MM.1S (cell line): ENCODE data around the gene KCNK4.

Experiments
- DNase-seq: peaks from one replicate; pipeline ENCODE4 v3.0.0-alpha.2; 2015
- H2AFZ ChIP-seq: fragments of 300-600 bp; sonication (generic); 2 replicates; pipeline ENCODE4 v1.6.0; 2016; ENCODE audit warnings: antibody characterized with exemption, low read length
- H3F3A ChIP-seq: fragments of 300-600 bp; sonication (generic); 2 replicates; pipeline ENCODE4 v1.6.1; 2016; ENCODE audit warnings: mild to moderate bottlenecking, antibody characterized with exemption, low read length, moderate library complexity, mixed read lengths; ENCODE audit not compliant: insufficient read depth
- H3K27ac ChIP-seq: fragments of 300-600 bp; sonication (generic); 2 replicates; pipeline ENCODE4 v1.5.1; 2016; ENCODE audit warnings: mild to moderate bottlenecking, low read length
- H3K27me3 ChIP-seq: fragments of 300-600 bp; sonication (generic); replicated peaks from 2 replicates; pipeline ENCODE4 v1.6.0; 2016; ENCODE audit warnings: low read length; ENCODE audit not compliant: insufficient read depth
- H3K36me3 ChIP-seq: fragments of 300-600 bp; sonication (generic); replicated peaks from 2 replicates; pipeline ENCODE4 v1.6.1; 2016; ENCODE audit warnings: mild to moderate bottlenecking, low read length, mixed read lengths; ENCODE audit not compliant: insufficient read depth
- H3K4me1 ChIP-seq: fragments of 300-600 bp; sonication (generic); 2 replicates; pipeline ENCODE4 v1.6.1; 2016; ENCODE audit warnings: low read length, mixed read lengths
- H3K4me2 ChIP-seq: fragments of 300-600 bp; sonication (generic); 2 replicates; pipeline ENCODE4 v1.6.0; 2016; ENCODE audit warnings: low read depth, low read length
- H3K4me3 ChIP-seq: fragments of 300-600 bp; sonication (generic); 2 replicates; pipeline ENCODE4 v1.5.1; 2016; ENCODE audit warnings: low read length, mixed read lengths
- H3K79me2 ChIP-seq: fragments of 300-600 bp; sonication (generic); 2 replicates; pipeline ENCODE4 v1.6.1; 2016; ENCODE audit warnings: mixed run types, low read length, mixed read lengths
- H3K9ac ChIP-seq: fragments of 300-600 bp; sonication (generic); 2 replicates; pipeline ENCODE4 v1.6.1; 2016; ENCODE audit warnings: low read length, mixed read lengths
- H3K9me2 ChIP-seq: fragments of 300-600 bp; sonication (generic); replicated peaks from 2 replicates; pipeline ENCODE4 v1.6.1; 2016; ENCODE audit warnings: mild to moderate bottlenecking, low read length, mixed read lengths; ENCODE audit not compliant: insufficient read depth
- H3K9me3 ChIP-seq: fragments of 300-600 bp; sonication (generic); replicated peaks from 2 replicates; pipeline ENCODE4 v1.6.1; 2016; ENCODE audit warnings: mild to moderate bottlenecking, low read length, mixed read lengths; ENCODE audit not compliant: insufficient read depth
- H4K20me1 ChIP-seq: fragments of 300-600 bp; sonication (generic); 2 replicates; pipeline ENCODE4 v1.6.1; 2016; ENCODE audit warnings: mild to moderate bottlenecking, low read length, moderate library complexity, mixed read lengths; ENCODE audit not compliant: insufficient read depth
- EZH2 ChIP-seq: fragments of 300-600 bp; sonication (generic); optimal IDR thresholded peaks from 2 replicates; pipeline ENCODE3; 2017; ENCODE audit warnings: low read depth, mild to moderate bottlenecking, antibody characterized with exemption, low read length, mixed read lengths
- EZH2phosphoT487 ChIP-seq: fragments of 300-600 bp; sonication (generic); IDR thresholded peaks from 2 replicates; pipeline ENCODE4 v1.6.1; 2018; ENCODE audit warnings: antibody characterized with exemption, low read length
- TF ChIP-seq, protein P1 (sequence below): fragments of 300-600 bp; sonication (generic); IDR thresholded peaks from 2 replicates; pipeline ENCODE4 v1.5.1; 2016; ENCODE audit warnings: antibody characterized with exemption, low read length, mixed read lengths

The KCNK4 gene

DNA sequence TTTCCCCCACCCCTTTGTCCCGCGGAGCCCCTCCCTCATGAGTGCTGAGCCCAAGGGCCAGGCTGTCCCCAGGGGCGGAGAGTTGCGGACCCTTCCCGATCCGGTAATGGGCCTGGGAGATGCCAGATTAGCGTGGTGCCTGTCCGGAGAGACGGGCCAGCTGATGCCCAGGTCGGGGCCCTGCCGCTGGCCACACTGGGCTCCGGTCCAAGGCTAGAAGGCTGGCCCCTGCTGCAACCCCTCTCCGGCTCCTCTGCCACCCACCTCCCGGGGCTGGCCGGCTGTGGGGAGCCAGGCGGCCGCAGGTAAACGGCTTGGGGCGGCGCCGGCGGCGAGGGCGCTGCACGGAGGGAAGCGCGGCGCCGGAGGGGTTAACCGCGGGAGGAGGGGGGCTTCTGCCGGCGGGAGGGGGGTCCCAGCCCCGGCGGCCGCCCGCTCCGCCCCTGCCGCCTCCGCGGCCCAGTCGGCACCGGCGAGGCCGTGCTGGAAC is at the start of gene KCNK4:
Gene KCNK4, plus strand, starts transcription at position 41 of the 490 bp plus-strand sequence. CDS start 1,717 bp downstream, outside the sequence.
- Histone ChIP-seq H3K79me2 (no peaks in the 10 kb centered on the region; the same call in 1 of the 2 replicates), H3K27ac (no peak within 1 kb of the TSS), H3K4me2 (peak within 1 kb of the TSS; percentile 12; the same call in 1 of the 2 replicates), H3K9me2 (no peaks in the 10 kb centered on the region), H3K9me3 (no peaks in the 10 kb centered on the region), H3K36me3 (no peaks in the 10 kb centered on the region), H3K4me1 (0 out of 2 replicates have a peak, but pooled peaks cover under 1% of the 10 kb centered on the region), H2AFZ (no peak within 1 kb of the TSS), H3K27me3 (peaks cover 52% of the 10 kb centered on the region), H4K20me1 (no peaks in the 10 kb centered on the region), H3K4me3 (no peak within 1 kb of the TSS), H3K9ac (no peak within 1 kb of the TSS), H3F3A (peaks cover 8% of the 10 kb centered on the region; the same call in 1 of the 2 replicates)
- DNase-seq, result no peak
- TF ChIP-seq EZH2 (no peak), EZH2phosphoT487 (no peak)
- TF ChIP-seq, protein P1, sequence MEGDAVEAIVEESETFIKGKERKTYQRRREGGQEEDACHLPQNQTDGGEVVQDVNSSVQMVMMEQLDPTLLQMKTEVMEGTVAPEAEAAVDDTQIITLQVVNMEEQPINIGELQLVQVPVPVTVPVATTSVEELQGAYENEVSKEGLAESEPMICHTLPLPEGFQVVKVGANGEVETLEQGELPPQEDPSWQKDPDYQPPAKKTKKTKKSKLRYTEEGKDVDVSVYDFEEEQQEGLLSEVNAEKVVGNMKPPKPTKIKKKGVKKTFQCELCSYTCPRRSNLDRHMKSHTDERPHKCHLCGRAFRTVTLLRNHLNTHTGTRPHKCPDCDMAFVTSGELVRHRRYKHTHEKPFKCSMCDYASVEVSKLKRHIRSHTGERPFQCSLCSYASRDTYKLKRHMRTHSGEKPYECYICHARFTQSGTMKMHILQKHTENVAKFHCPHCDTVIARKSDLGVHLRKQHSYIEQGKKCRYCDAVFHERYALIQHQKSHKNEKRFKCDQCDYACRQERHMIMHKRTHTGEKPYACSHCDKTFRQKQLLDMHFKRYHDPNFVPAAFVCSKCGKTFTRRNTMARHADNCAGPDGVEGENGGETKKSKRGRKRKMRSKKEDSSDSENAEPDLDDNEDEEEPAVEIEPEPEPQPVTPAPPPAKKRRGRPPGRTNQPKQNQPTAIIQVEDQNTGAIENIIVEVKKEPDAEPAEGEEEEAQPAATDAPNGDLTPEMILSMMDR, result no peak

DNA sequence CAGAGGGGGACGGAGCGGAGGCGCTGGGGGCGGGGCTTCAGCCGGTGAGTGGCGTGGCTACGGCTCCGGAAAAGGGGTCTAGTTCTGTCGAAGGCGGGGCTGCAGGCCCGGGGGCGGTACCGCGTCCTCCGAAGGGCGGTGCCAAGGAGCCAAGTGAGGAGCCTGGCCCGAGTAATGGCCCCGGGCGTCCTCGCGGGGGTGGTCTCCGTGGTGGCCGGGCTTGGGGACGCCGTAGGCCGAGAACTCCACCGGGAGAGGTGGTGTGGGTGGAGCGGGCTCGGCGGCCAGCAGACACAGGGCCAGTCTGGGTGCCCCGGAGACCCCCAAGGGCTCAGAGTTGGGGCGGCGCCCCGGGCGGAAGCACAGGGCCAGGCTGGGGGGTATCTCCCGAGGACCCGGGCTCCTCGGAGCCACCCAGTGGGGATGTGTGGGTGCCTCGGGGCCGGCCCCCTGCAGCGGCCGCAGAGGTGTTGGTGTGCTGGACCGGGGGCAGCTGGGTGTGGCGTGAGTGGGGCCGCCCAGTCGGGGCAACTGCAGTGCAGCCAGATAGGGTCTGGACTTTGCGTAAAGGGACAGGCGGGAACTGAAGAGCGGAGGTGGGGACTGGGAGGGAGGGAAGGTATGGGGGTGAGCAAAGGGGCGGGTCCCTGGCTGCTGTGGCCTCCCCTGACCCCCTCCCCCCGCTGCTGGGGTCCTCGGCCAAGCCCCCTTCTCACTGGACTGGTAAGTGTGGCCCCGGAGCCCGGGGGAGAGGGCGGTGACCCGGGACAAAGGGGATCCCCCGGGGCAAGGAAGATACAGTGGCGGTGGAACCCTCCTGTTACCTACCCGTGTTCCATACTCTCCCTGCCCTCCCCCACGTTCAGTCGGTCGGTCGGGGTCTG is 49.4 kb upstream of the KCNK4 start:
- peak; percentile 97 for DNase-seq

GRCh38 chr11:64243236-64243854 is 47.8 kb upstream of the KCNK4 start:
- no peak for DNase-seq
- Histone ChIP-seq H3K79me2 (peaks cover 40% of the 10 kb centered on the region), H3K9ac (no peak overlapping the region)

More for the DNA sequence above, 49.4 kb upstream of the KCNK4 start:
- Histone ChIP-seq H3K9me3 (no peaks in the 10 kb centered on the region), H3K36me3 (no peaks in the 10 kb centered on the region), H2AFZ (peak overlapping the region; percentile 61; the same call in 1 of the 2 replicates), H3K79me2 (peaks cover 38% of the 10 kb centered on the region), H3F3A (peaks cover 30% of the 10 kb centered on the region), H3K9me2 (no peaks in the 10 kb centered on the region), H3K4me1 (peaks cover 23% of the 10 kb centered on the region), H3K27ac (peak overlapping the region; percentile 95; the same call in 1 of the 2 replicates), H3K27me3 (no peaks in the 10 kb centered on the region), H3K4me2 (peak overlapping the region; percentile 98), H4K20me1 (no peaks in the 10 kb centered on the region), H3K4me3 (peak overlapping the region; percentile 94), H3K9ac (peak overlapping the region; percentile 84)
- TF ChIP-seq, protein P1, result no peak
- no peak for TF ChIP-seq EZH2
- no peak for TF ChIP-seq EZH2phosphoT487

More at GRCh38 chr11:64243236-64243854, 47.8 kb upstream of the KCNK4 start:
- no peaks in the 10 kb centered on the region for H3K27me3 ChIP-seq
- H4K20me1 ChIP-seq, result no peaks in the 10 kb centered on the region
- no peaks in the 10 kb centered on the region for H3K9me2 ChIP-seq
- peaks cover 34% of the 10 kb centered on the region for H3F3A ChIP-seq
- TF ChIP-seq EZH2 (no peak), EZH2phosphoT487 (no peak)
- TF ChIP-seq, protein P1, result no peak
- H2AFZ ChIP-seq, result no peak overlapping the region
- H3K4me1 ChIP-seq, result peaks cover 23% of the 10 kb centered on the region
- H3K9me3 ChIP-seq, result no peaks in the 10 kb centered on the region
- H3K4me2 ChIP-seq, result no peak overlapping the region
- H3K27ac ChIP-seq, result no peak overlapping the region
- H3K4me3 ChIP-seq, result no peak overlapping the region
- no peaks in the 10 kb centered on the region for H3K36me3 ChIP-seq
